ENCODE results near the gene GLIS1.

GRCh38 chr1:53722025-53722424, 16.9 kb downstream of the GLIS1 start:
- TF ChIP-seq CTCF (conservative IDR thresholded peaks at IDR 0.05; ENCODE audit: low read depth in 2 of 2) (no peak), POLR2AphosphoS5 (IDR thresholded peaks at IDR 0.05; ENCODE audit: low read depth) (no peak), JUNB (IDR thresholded peaks at IDR 0.05; ENCODE audit: unreplicated experiment) (no peak)

Measured in GM23338 (cell line).